ENCODE results near the gene RIC1.
A peak's percentile ranks its signal among the peaks of the same experiment; 100 is the strongest.

RIC1 gene

DNA sequence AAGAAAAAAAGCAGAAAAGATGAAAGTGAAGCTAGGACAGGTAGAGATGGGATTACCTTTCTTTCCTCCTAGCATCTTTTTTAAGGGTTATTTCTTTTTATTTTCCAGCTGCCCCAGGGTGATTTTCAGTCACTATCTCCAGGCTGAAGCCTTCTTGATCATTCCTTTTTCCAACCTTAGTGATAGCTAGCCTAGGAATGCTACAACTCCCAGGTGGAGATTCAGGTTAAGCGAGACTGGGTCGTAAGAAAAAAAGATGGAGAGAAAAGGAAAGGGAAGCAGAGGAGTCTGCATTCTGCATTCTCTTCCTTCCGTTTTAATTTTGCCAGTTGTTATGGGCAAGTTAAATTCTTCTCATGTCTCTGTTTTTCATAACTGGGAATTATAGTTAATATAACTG lies 36.7 kb upstream of the RIC1 start:
- no peak overlapping the region for H3K4me3 ChIP-seq (ENCODE audit: control insufficient read depth, low read depth, low read length)
- no peak for DNase-seq (ENCODE audit: low read depth)
- no peak for TF ChIP-seq CTCF (IDR thresholded peaks at IDR 0.05; ENCODE audit: control insufficient read depth, insufficient read depth, low read depth, low read length, missing control alignments)

DNA sequence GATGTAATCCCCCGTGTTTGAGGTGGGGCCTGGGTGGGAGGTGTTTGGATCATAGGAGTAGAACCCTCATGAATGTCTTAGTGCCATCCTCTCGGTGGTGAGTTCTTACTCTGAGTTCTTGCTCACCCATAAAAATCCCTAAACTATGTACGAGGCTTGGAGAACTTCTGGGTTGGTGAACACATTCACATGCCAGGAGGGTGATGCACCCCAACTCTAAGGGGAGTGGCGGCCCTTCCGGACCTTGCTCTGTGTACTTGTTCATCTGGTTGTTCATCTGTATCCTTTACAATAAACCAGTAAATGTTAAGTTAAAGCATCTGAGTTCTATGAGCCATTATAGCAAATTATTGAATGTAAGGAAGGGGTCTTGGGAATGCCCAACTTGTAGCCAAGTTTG lies 36.0 kb upstream of the RIC1 start:
- TF ChIP-seq CTCF (IDR thresholded peaks at IDR 0.05; ENCODE audit: control insufficient read depth, insufficient read depth, low read depth, low read length, missing control alignments), result no peak
- no peak for DNase-seq (ENCODE audit: low read depth)

DNA sequence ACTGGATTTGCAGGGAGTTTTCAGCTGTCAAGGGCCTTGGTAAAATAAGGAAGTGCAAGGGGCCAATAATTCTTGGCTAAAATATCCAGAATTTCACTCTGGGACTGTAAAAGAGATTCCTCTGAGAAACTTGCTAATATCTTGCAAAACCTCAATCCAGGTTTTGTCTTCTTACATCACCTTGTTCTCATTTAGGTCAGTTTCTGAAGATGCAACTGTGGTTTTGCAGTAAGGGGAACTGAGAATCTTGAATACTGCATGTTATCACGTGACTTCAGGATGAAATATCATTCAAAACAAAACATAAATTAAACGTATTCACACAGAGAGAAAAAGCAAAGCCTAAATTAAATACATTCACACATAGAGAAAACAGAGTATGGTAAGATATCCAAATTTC lies 35.0 kb upstream of the RIC1 start:
- no peak for DNase-seq (ENCODE audit: low read depth)
- no peak for TF ChIP-seq CTCF (IDR thresholded peaks at IDR 0.05; ENCODE audit: control insufficient read depth, insufficient read depth, low read depth, low read length, missing control alignments)
- H3K4me3 ChIP-seq (ENCODE audit: control insufficient read depth, low read depth, low read length), result no peak overlapping the region

More for the DNA sequence above, 36.0 kb upstream of the RIC1 start:
- H3K4me3 ChIP-seq (ENCODE audit: control insufficient read depth, low read depth, low read length), result no peak overlapping the region

DNA sequence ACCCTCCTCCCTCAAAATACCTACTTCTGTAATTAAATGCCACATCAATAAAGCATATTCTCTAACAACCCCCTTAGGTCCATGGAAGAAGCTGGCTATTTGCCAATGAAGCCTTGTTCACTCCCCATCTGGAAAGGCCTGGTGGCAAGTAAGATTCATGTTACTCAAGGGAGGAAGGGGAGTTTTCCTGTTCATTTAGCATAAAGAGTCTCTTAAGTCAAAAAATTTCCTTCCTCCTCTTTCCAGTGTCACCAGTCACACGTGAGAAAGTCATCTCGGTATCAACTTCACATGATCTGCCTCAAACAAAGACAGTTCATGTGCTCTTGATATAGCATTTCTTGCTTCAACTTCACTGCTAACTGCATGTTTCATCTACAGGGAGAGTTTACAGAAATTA lies 32.7 kb upstream of the RIC1 start:
- no peak for DNase-seq (ENCODE audit: low read depth)
- no peak for TF ChIP-seq CTCF (IDR thresholded peaks at IDR 0.05; ENCODE audit: control insufficient read depth, insufficient read depth, low read depth, low read length, missing control alignments)
- H3K4me3 ChIP-seq (ENCODE audit: control insufficient read depth, low read depth, low read length), result no peak overlapping the region

GRCh38 chr9:5608298-5609225 lies 20.3 kb upstream of the RIC1 start:
- DNase-seq (ENCODE audit: low read depth), result no peak
- no peak for TF ChIP-seq CTCF (IDR thresholded peaks at IDR 0.05; ENCODE audit: control insufficient read depth, insufficient read depth, low read depth, low read length, missing control alignments)
- H3K4me3 ChIP-seq (ENCODE audit: control insufficient read depth, low read depth, low read length), result peak overlapping the region; percentile 8; the same call in 1 of the 2 replicates

- no peak overlapping the region for H3K4me3 ChIP-seq (ENCODE audit: control insufficient read depth, low read depth, low read length)
- no peak for TF ChIP-seq CTCF (IDR thresholded peaks at IDR 0.05; ENCODE audit: control insufficient read depth, insufficient read depth, low read depth, low read length, missing control alignments)
- no peak for DNase-seq (ENCODE audit: low read depth)
Observed at GRCh38 chr9:5609226-5609596, 19.7 kb upstream of the RIC1 start.

All from AG09309 (cell line).